GM12878 (cell line): ENCODE data around the gene SLITRK6. TPM values are rescaled to one million over a fixed set of nuclear protein-coding genes. Genes with fewer than 3 reads are reported as not detected.

Source experiments
- ATAC-seq: fragments of 200-7000 bp; cut with Tn5 transposase; 3 replicates; pipeline ENCODE4 v1.9.1; 2020; ENCODE audit warnings: mild to moderate bottlenecking, moderate library complexity
- BruUV-seq: library from RNA; stranded (reverse); fragments of 400-500 nt; replicated peaks from 2 replicates; lab custom pipeline; 2021; lab: Mats Ljungman, UMichigan
- CTCF ChIA-PET: fragments of 300-600 bp; sonication (Branson Sonifier 250); formaldehyde crosslinking; extraction: SDS; loops from one replicate; lab custom pipeline; 2021; ENCODE audit warnings: inconsistent platforms; lab: Yijun Ruan, JAX
- POLR2A ChIA-PET: fragments of 350-600 bp; formaldehyde crosslinking; extraction: SDS; loops from one replicate; lab custom pipeline; 2021; ENCODE audit warnings: inconsistent platforms; lab: Charles Lee
- RAD21 ChIA-PET: fragments of 300-600 bp; sonication (Branson Sonifier 250); formaldehyde crosslinking; loops from one replicate; lab custom pipeline; 2023; ENCODE audit warnings: antibody characterized with exemption; ENCODE audit not compliant: unreplicated experiment; lab: Charles Lee
- SMC1A ChIA-PET: fragments of 300-600 bp; sonication (Branson Sonifier 250); formaldehyde crosslinking; loops from one replicate; lab custom pipeline; 2023; ENCODE audit not compliant: unreplicated experiment, uncharacterized antibody; lab: Charles Lee
- DNase-seq: peaks from one replicate; pipeline ENCODE4 v3.0.0-alpha.2; 2011; ENCODE audit warnings: low read depth, low spot score
- FAIRE-seq: peaks from 3 replicates; lab custom pipeline; 2011; peaks lifted over from hg19 to GRCh38; lab: Jason Lieb, UNC
- H2AFZ ChIP-seq: 2 replicates; pipeline ENCODE4 v1.6.0; 2011; ENCODE audit warnings: low read depth, low read length, control low read depth; ENCODE audit not compliant: control insufficient read depth
- H3K27ac ChIP-seq: 2 replicates; pipeline ENCODE4 v1.5.1; 2011; ENCODE audit warnings: control low read depth; ENCODE audit not compliant: control insufficient read depth, insufficient read depth
- H3K27me3 ChIP-seq, 2 experiments: replicated peaks in 1 of 2; 2 replicates each; pipeline versions ENCODE4 v1.6.0 to v1.6.1; 2011; ENCODE audit warnings: low read length in 1 of 2; ENCODE audit not compliant: control insufficient read depth in 2 of 2, insufficient read depth in 2 of 2
- H3K36me3 ChIP-seq, 2 experiments: 2 replicates each; pipeline ENCODE4 v1.5.1; 2011; ENCODE audit warnings: low read length in 1 of 2; ENCODE audit not compliant: control insufficient read depth in 2 of 2, insufficient read depth in 2 of 2
- H3K4me1 ChIP-seq: 2 replicates; pipeline ENCODE4 v1.6.1; 2011; ENCODE audit warnings: mild to moderate bottlenecking, low read length, moderate library complexity, mixed read lengths; ENCODE audit not compliant: control insufficient read depth, insufficient read depth
- H3K4me2 ChIP-seq: 2 replicates; pipeline ENCODE4 v1.6.0; 2011; ENCODE audit warnings: control low read depth; ENCODE audit not compliant: control insufficient read depth, insufficient read depth
- H3K4me3 ChIP-seq: fragments of 200-600 bp; sonication (generic); 2 replicates; pipeline ENCODE4 v1.5.1; 2016
- H3K79me2 ChIP-seq: 2 replicates; pipeline ENCODE4 v1.6.0; 2011; ENCODE audit warnings: low read length; ENCODE audit not compliant: control insufficient read depth, insufficient read depth
- H3K9ac ChIP-seq: 2 replicates; pipeline ENCODE4 v1.8.0; 2011; ENCODE audit warnings: low read length, control low read depth, mixed read lengths; ENCODE audit not compliant: control insufficient read depth, insufficient read depth
- H3K9me3 ChIP-seq: replicated peaks from 3 replicates; pipeline ENCODE4 v1.5.1; 2011; ENCODE audit warnings: mild to moderate bottlenecking, low read length; ENCODE audit not compliant: control insufficient read depth, insufficient read depth
- H4K20me1 ChIP-seq: 2 replicates; pipeline ENCODE4 v1.6.0; 2011; ENCODE audit not compliant: control insufficient read depth, insufficient read depth
- CEBPB ChIP-seq, 2 experiments: fragments of 150-350 bp in 1 of 2; IDR thresholded peaks; 2 replicates each; pipeline ENCODE4 v1.6.1; 2012 to 2014; ENCODE audit warnings: low read depth in 2 of 2, low read length in 2 of 2, borderline replicate concordance in 1 of 2, inconsistent platforms in 1 of 2
- CTCF ChIP-seq, 3 experiments: IDR thresholded peaks in 2 of 3; conservative IDR thresholded peaks in 1 of 3; 2 replicates each; pipeline ENCODE4 v1.5.1; 2011; ENCODE audit warnings: low read depth in 3 of 3, low read length in 3 of 3, mild to moderate bottlenecking in 3 of 3, control low read depth in 2 of 3, moderate library complexity in 2 of 3, inconsistent platforms in 1 of 3, mixed read lengths in 1 of 3; ENCODE audit not compliant: control insufficient read depth in 2 of 3, insufficient read depth in 1 of 3; ENCODE audit errors: extremely low read depth in 1 of 3
- EZH2 ChIP-seq: IDR thresholded peaks from 2 replicates; pipeline ENCODE4 v1.6.1; 2012; ENCODE audit warnings: low read depth, mild to moderate bottlenecking, control low read depth, inconsistent platforms, low read length, borderline replicate concordance; ENCODE audit not compliant: control insufficient read depth
- HCFC1 ChIP-seq: fragments of 150-350 bp; IDR thresholded peaks from 2 replicates; pipeline ENCODE4 v1.6.1; 2014; ENCODE audit warnings: low read length
- IKZF1 ChIP-seq: fragments of 450-650 bp; conservative IDR thresholded peaks from 2 replicates; pipeline ENCODE4 v1.6.1; 2017; ENCODE audit warnings: antibody characterized with exemption, mild to moderate bottlenecking
- IRF4 ChIP-seq: IDR thresholded peaks from 2 replicates; pipeline ENCODE4 v1.6.1; 2011; ENCODE audit warnings: low read depth, low read length
- JUND ChIP-seq: IDR thresholded peaks from 2 replicates; pipeline ENCODE4 v1.6.1; 2012; ENCODE audit warnings: low read depth, mild to moderate bottlenecking, low read length, improper control_type of control experiment, moderate library complexity
- MXI1 ChIP-seq: fragments of 150-350 bp; IDR thresholded peaks from 2 replicates; pipeline ENCODE4 v1.6.1; 2011; ENCODE audit warnings: low read depth, mild to moderate bottlenecking, inconsistent platforms, low read length, improper control_type of control experiment
- NR2C1 ChIP-seq: fragments of 450-650 bp; IDR thresholded peaks from 2 replicates; pipeline ENCODE4 v1.6.1; 2017; ENCODE audit warnings: antibody characterized with exemption, mild to moderate bottlenecking, moderate library complexity
- NR2C2 ChIP-seq: IDR thresholded peaks from 2 replicates; pipeline ENCODE4 v1.6.1; 2011; ENCODE audit warnings: borderline replicate concordance, low read depth; ENCODE audit not compliant: control insufficient read depth, insufficient read length
- PAX5 ChIP-seq: IDR thresholded peaks from 2 replicates; pipeline ENCODE4 v1.6.1; 2011; ENCODE audit warnings: low read depth, low read length, borderline replicate concordance
- RAD21 ChIP-seq: IDR thresholded peaks from 2 replicates; pipeline ENCODE4 v1.6.1; 2011; ENCODE audit warnings: mild to moderate bottlenecking, low read depth, low read length, moderate library complexity; ENCODE audit not compliant: insufficient read depth
- SMC3 ChIP-seq: IDR thresholded peaks from 2 replicates; pipeline ENCODE4 v1.6.1; 2011; ENCODE audit warnings: low read length, improper control_type of control experiment, borderline replicate concordance
- SRF ChIP-seq, 2 experiments: IDR thresholded peaks; 2 replicates each; pipeline ENCODE4 v1.6.1; 2011; ENCODE audit warnings: low read depth in 2 of 2, low read length in 2 of 2, mild to moderate bottlenecking in 1 of 2, moderate library complexity in 1 of 2
- ZNF384 ChIP-seq: IDR thresholded peaks from 2 replicates; pipeline ENCODE4 v1.6.1; 2012; ENCODE audit warnings: low read depth, mild to moderate bottlenecking, low read length, improper control_type of control experiment, borderline replicate concordance
- WGBS: methylation state at CpG from one replicate; pipeline ENCODE4 v1.1.6; 2016; ENCODE audit warnings: low lambda C conversion rate; ENCODE audit not compliant: insufficient replicate concordance, insufficient coverage; ENCODE audit errors: missing lambda C conversion rate; 5-methylcytosine and 5-hydroxymethylcytosine counted together
- in situ Hi-C: fragments of 300-500 bp; cut with MboI; formaldehyde crosslinking; loops from 9 replicates; pipeline ENCODE4 v1.14.3; 2018; ENCODE audit warnings: mixed read lengths
- intact Hi-C: fragments of 100-400 bp; cut with micrococcal nuclease; formaldehyde crosslinking; loops from one replicate; pipeline ENCODE4 v1.14.2; 2022; ENCODE audit not compliant: unreplicated experiment
- polyA plus RNA-seq, 11 experiments: library from polyadenylated mRNA; depleted of rRNA in 4 of 11; unstranded in 6 of 11; stranded (reverse) in 5 of 11; fragments of >200 nt; fragmentation: Nextera tagmentation in 4 of 11; fragmentation: Illumina TruSeq in 1 of 11; extraction: Ambion mirVana in 4 of 11; extraction: Trizol in 1 of 11; gene quantifications; 1 replicate in 1 of 11; 2 replicates in 10 of 11; pipeline versions ENCODE4 v1.2.1 to v1.2.3, GENCODE V29; 2011 to 2016; ENCODE audit warnings: inconsistent platforms in 2 of 11, missing spikeins in 2 of 11, low read depth in 1 of 11
- total RNA-seq, 4 experiments: library from RNA; depleted of rRNA in 3 of 4; stranded (reverse); fragments of >200 nt in 3 of 4; fragmentation: Illumina TruSeq in 1 of 4; extraction: Trizol in 1 of 4; gene quantifications; 2 replicates each; pipeline versions ENCODE4 v1.2.1 to v1.2.3, GENCODE V29; 2013 to 2021

The SLITRK6 gene
- total and polyA plus RNA-seq, 10 of the 15 experiments (the other 5 are each of a cell fraction or from before 2014, with no cell fraction given): not detected

DNA sequence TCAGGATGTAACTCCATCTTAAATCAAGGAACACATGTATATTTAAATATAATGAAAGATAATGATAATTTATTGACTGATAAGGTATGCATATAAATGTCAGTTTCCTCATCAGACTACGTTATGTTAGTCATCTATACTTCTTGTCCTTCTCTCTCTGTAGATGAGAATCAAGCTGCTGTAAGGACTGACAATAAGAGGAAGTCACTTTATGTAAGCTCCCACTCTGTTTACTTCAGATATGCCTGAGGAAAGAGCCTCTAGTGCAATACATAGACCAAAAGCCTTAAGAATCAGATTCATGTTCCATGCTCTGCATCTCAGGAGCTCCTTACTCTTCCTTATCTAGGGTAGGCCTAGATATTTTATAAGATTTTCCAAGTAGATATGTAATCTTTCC, 9.6 kb upstream of the SLITRK6 start:
- no peak overlapping the region for H2AFZ ChIP-seq

GRCh38 chr13:85806553-85807175, 7.4 kb upstream of the SLITRK6 start:
- no peak overlapping the region for H3K9ac ChIP-seq
- FAIRE-seq (peak; percentile 62), ATAC-seq (peak; percentile 87), DNase-seq (no peak)
- H3K4me3 ChIP-seq: no peak overlapping the region
- H3K27ac ChIP-seq: no peak overlapping the region
- ChIA-PET RAD21 (interaction anchor here (1.0 to 1.5 kb wide), 2 partner anchors 910 to 939 kb away, joined by 3 to 5 read pairs; no protein-coding TSS in a partner anchor), CTCF (interaction anchor here (0.7 to 1.3 kb wide), 8 partner anchors 19 to 962 kb away, joined by 3 to 6 read pairs (median 3); no protein-coding TSS in a partner anchor), SMC1A (interaction anchor here (0.7 to 1.4 kb wide), 4 partner anchors 224 to 911 kb away, joined by 3 to 4 read pairs (median 3); no protein-coding TSS in a partner anchor), POLR2A (no interaction called here)
- no TSS peak for BruUV-seq
- no peaks in the 10 kb centered on the region for H3K9me3 ChIP-seq
- H3K36me3 ChIP-seq: no peaks in the 10 kb centered on the region
- intact Hi-C loops: loop anchor here (1.0 to 5.0 kb wide), 3 partner anchors 888 to 964 kb away; no protein-coding TSS in a partner anchor
- H3K4me2 ChIP-seq: no peak overlapping the region
- no peaks in the 10 kb centered on the region for H4K20me1 ChIP-seq
- 33% methylated on average over 3 of the region's 3 CpGs for WGBS
- H3K79me2 ChIP-seq: no peaks in the 10 kb centered on the region
- no peak overlapping the region for H2AFZ ChIP-seq
- H3K4me1 ChIP-seq: no peaks in the 10 kb centered on the region
- no peaks in the 10 kb centered on the region for H3K27me3 ChIP-seq
- in situ Hi-C loops: loop anchor here (5.0 kb wide), 1 partner anchor 909 kb away; no protein-coding TSS in a partner anchor
- TF ChIP-seq EZH2: no peak
- peak; percentile 71; the same call in 1 of the 2 replicates for TF ChIP-seq SMC3
- peak; percentile 71 for TF ChIP-seq RAD21
- no peak for TF ChIP-seq NR2C2
- TF ChIP-seq PAX5: no peak
- peak; percentile 26 to 52 (median 36); a peak in 3 of 6 replicates for TF ChIP-seq CTCF (IDR thresholded peaks at IDR 0.05 in 2 of 3, conservative IDR thresholded peaks at IDR 0.05 in 1 of 3; ENCODE audit: control insufficient read depth in 2 of 3, extremely low read depth in 1 of 3, insufficient read depth in 1 of 3, low read depth in 3 of 3, low read length in 3 of 3)
- TF ChIP-seq SRF (IDR thresholded peaks at IDR 0.05; ENCODE audit: low read depth in 2 of 2, low read length in 2 of 2): no peak
- no peak for TF ChIP-seq CEBPB (IDR thresholded peaks at IDR 0.05; ENCODE audit: borderline replicate concordance in 1 of 2, low read depth in 2 of 2, low read length in 2 of 2)
- no peak for TF ChIP-seq IKZF1
- no peak for TF ChIP-seq NR2C1
- no peak for TF ChIP-seq ZNF384
- TF ChIP-seq JUND: no peak
- no peak for TF ChIP-seq MXI1
- TF ChIP-seq HCFC1: no peak

More for the DNA sequence above, 9.6 kb upstream of the SLITRK6 start:
- no peaks in the 10 kb centered on the region for H3K79me2 ChIP-seq
- H3K36me3 ChIP-seq: no peaks in the 10 kb centered on the region
- in situ Hi-C loops: loop anchor here (5.0 kb wide), 1 partner anchor 912 kb away; no protein-coding TSS in a partner anchor
- ChIA-PET RAD21 (no interaction called here), CTCF (interaction anchor here (0.9 to 2.0 kb wide), 3 partner anchors 10 to 965 kb away, joined by 3 to 6 read pairs (median 3); partner anchors contain the start of gene SLITRK6), SMC1A (no interaction called here), POLR2A (no interaction called here)
- intact Hi-C loops: loop anchor here (5.0 kb wide), 1 partner anchor 967 kb away; no protein-coding TSS in a partner anchor
- no peaks in the 10 kb centered on the region for H3K27me3 ChIP-seq
- H4K20me1 ChIP-seq: no peaks in the 10 kb centered on the region
- FAIRE-seq (no peak), ATAC-seq (no peak), DNase-seq (no peak)
- no peak overlapping the region for H3K4me3 ChIP-seq
- TF ChIP-seq IRF4: no peak
- no peak overlapping the region for H3K27ac ChIP-seq
- no TSS peak for BruUV-seq
- H3K4me1 ChIP-seq: no peaks in the 10 kb centered on the region
- H3K9ac ChIP-seq: no peak overlapping the region
- H3K9me3 ChIP-seq: no peaks in the 10 kb centered on the region
- 5% methylated on average over 1 of the region's 1 CpG for WGBS
- H3K4me2 ChIP-seq: no peak overlapping the region
